CMK (cell line): Measurements from ENCODE around the gene NINL.
"Not testable (repeated sequence)": the region's sequence is repeated elsewhere in the genome, so short reads cannot be mapped to it uniquely, and the experiment has no call there.

Experiments
- DNase-seq: peaks from one replicate; pipeline ENCODE4 v3.0.0-alpha.2; 2010; ENCODE audit warnings: low read depth

The NINL gene

GRCh38 chr20:25532015-25532751 is 53.1 kb downstream of the NINL start:
- no peak for DNase-seq

- no peak for DNase-seq
Measured at GRCh38 chr20:25529295-25529951, 55.9 kb downstream of the NINL start.

GRCh38 chr20:25527949-25528348 is 57.4 kb downstream of the NINL start:
- DNase-seq: no peak

GRCh38 chr20:25526446-25526845 is 58.9 kb downstream of the NINL start:
- DNase-seq: no peak

- no peak for DNase-seq
Measured at GRCh38 chr20:25525867-25526266, 59.5 kb downstream of the NINL start.

GRCh38 chr20:25525295-25525694 is 60.0 kb downstream of the NINL start:
- no peak for DNase-seq

GRCh38 chr20:25521382-25521781 is 63.9 kb downstream of the NINL start:
- no peak for DNase-seq

GRCh38 chr20:25517124-25517523 is 68.2 kb downstream of the NINL start:
- DNase-seq: no peak

- DNase-seq: no peak
Measured at GRCh38 chr20:25514747-25515340, 70.5 kb downstream of the NINL start.

GRCh38 chr20:25514195-25514594 is 71.1 kb downstream of the NINL start:
- DNase-seq: no peak

- DNase-seq: no peak
Measured at GRCh38 chr20:25512709-25513108, 72.6 kb downstream of the NINL start.

- no peak for DNase-seq
Measured at GRCh38 chr20:25511183-25511582, 74.1 kb downstream of the NINL start.

GRCh38 chr20:25510721-25511120 is 74.6 kb downstream of the NINL start:
- DNase-seq: no peak

GRCh38 chr20:25510202-25510601 is 75.1 kb downstream of the NINL start:
- no peak for DNase-seq

GRCh38 chr20:25509084-25509483 is 76.2 kb downstream of the NINL start:
- no peak for DNase-seq

GRCh38 chr20:25508083-25508770 is 77.1 kb downstream of the NINL start:
- DNase-seq: no peak

- no peak for DNase-seq
Measured at GRCh38 chr20:25507385-25508082, 77.8 kb downstream of the NINL start.

- DNase-seq: no peak
Measured at GRCh38 chr20:25504366-25505135, 80.8 kb downstream of the NINL start.

- DNase-seq: no peak
Measured at GRCh38 chr20:25503936-25504335, 81.4 kb downstream of the NINL start.

GRCh38 chr20:25503051-25503639 is 82.2 kb downstream of the NINL start:
- DNase-seq: not testable (repeated sequence)

- DNase-seq: no peak
Measured at GRCh38 chr20:25500880-25501351, 84.4 kb downstream of the NINL start.
